ENCODE measurements around the gene PCDH9.

- TF ChIP-seq CTCF (IDR thresholded peaks at IDR 0.05) (no peak), EP300 (IDR thresholded peaks at IDR 0.05) (no peak)
These were observed 314.4 kb downstream of the PCDH9 start for GRCh38 chr13:66915596-66916185.
